CD4-positive, alpha-beta T cell treated with Interleukin-1 beta for 1 hour (primary cell): ENCODE results near the gene HSPA5.
"Not testable (repeated sequence)": the region's sequence is repeated elsewhere in the genome, so short reads cannot be mapped to it uniquely, and the experiment has no call there.

ENCODE experiments used
- DNase-seq, 2 donors: peaks; one replicate each; pipeline ENCODE4 v3.0.0-alpha.2; 2020 to 2022

Gene HSPA5

GRCh38 chr9:125241863-125242739 lies 958 bp upstream of the HSPA5 start:
- peak in 1 of 2 donors; percentile 29 for DNase-seq

GRCh38 chr9:125240649-125240999 lies 519 bp downstream of the HSPA5 start:
- DNase-seq, result peak; percentile 42 to 46

- no peak for DNase-seq
Measured at GRCh38 chr9:125239631-125240597, 1.2 kb downstream of the HSPA5 start.

- DNase-seq, result no peak
Measured at GRCh38 chr9:125238915-125239446, 2.2 kb downstream of the HSPA5 start.

- no peak for DNase-seq
Measured at GRCh38 chr9:125238127-125238914, 2.8 kb downstream of the HSPA5 start.

GRCh38 chr9:125236520-125237159 lies 4.5 kb downstream of the HSPA5 start:
- DNase-seq, result not testable (repeated sequence)

GRCh38 chr9:125235804-125236519 lies 5.2 kb downstream of the HSPA5 start:
- DNase-seq, result no peak

GRCh38 chr9:125234099-125234498 lies 7.0 kb downstream of the HSPA5 start:
- not testable (repeated sequence) for DNase-seq

GRCh38 chr9:125233678-125234077 lies 7.5 kb downstream of the HSPA5 start:
- no peak for DNase-seq

- DNase-seq, result no peak
Measured at GRCh38 chr9:125227761-125228160, 13.4 kb downstream of the HSPA5 start.

GRCh38 chr9:125224858-125225257 lies 16.3 kb downstream of the HSPA5 start:
- DNase-seq, result not testable (repeated sequence)

GRCh38 chr9:125218621-125219020 lies 22.5 kb downstream of the HSPA5 start:
- no peak for DNase-seq

GRCh38 chr9:125214186-125214585 lies 27.0 kb downstream of the HSPA5 start:
- no peak for DNase-seq

GRCh38 chr9:125204477-125204876 lies 36.7 kb downstream of the HSPA5 start:
- no peak for DNase-seq

GRCh38 chr9:125202846-125203618 lies 38.1 kb downstream of the HSPA5 start:
- no peak for DNase-seq

GRCh38 chr9:125200216-125201047 lies 40.7 kb downstream of the HSPA5 start, which contains the start of gene RABEPK:
Gene RABEPK, plus strand, starts transcription at chr9:125200542. Its CDS starts 2,472 bp downstream, at chr9:125203014.
- DNase-seq, result peak; percentile 86 to 88

- not testable (repeated sequence) for DNase-seq
Measured at GRCh38 chr9:125195591-125195990, 45.6 kb downstream of the HSPA5 start.

GRCh38 chr9:125194466-125194865 lies 46.7 kb downstream of the HSPA5 start:
- not testable (repeated sequence) for DNase-seq

GRCh38 chr9:125190361-125190801 lies 50.8 kb downstream of the HSPA5 start:
- DNase-seq, result no peak
